GM12874 (cell line): ENCODE results near the gene ZFHX2.
A peak's percentile ranks its signal among the peaks of the same experiment; 100 is the strongest.

ENCODE experiments used
- CTCF ChIP-seq: IDR thresholded peaks from 2 replicates; pipeline ENCODE4 v1.5.1; 2011; ENCODE audit warnings: low read depth, mild to moderate bottlenecking, control low read depth, low read length, moderate library complexity; ENCODE audit not compliant: insufficient read depth

ZFHX2 gene

GRCh38 chr14:23544511-23545447 is 6.8 kb downstream of the ZFHX2 start:
- TF ChIP-seq CTCF = no peak

- TF ChIP-seq CTCF = no peak
These were observed 8.2 kb downstream of the ZFHX2 start for GRCh38 chr14:23543403-23543802.

DNA sequence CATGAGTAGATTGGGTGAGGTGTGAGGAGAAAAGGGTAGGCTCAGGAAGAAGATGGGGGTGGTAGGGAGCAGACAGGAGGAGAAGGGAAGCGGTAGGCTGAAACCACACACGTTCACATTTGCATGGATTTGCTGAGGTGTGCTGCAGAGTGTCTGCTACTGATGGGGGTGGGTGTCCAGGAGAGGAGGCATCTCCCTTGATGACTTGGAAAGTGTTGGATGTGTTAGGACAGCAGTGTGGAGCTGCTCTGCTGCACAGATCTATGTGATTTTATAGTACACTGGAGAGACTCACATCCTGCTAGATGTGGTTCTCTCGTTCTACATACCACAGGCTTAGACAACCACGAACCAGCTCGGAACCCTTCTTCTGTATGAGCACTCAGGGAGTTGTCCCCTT is 9.3 kb downstream of the ZFHX2 start:
- no peak for TF ChIP-seq CTCF

GRCh38 chr14:23540141-23540469 is 11.5 kb downstream of the ZFHX2 start:
- TF ChIP-seq CTCF = no peak

- TF ChIP-seq CTCF = peak; percentile 80
These were observed 12.1 kb downstream of the ZFHX2 start for GRCh38 chr14:23539248-23540140.

DNA sequence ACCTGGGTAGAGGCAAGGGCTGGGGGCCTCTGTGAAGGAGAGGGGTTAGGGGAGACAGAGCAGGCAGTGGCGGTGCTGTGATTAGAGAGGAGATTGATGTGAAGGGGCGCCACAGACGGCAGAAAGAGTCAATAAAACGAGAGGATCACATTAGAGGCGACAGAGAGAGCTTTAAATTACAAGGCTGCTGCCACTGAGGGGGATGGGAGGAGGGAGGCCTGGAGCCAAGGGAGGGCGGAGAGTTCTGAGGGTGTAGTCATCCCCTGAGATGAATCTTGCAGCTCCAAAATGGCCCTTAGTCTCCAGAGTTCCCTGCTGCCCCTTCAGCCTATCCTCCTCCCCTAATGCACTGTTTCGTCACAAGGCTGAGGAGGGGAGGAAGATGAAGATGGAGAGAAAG is 12.8 kb downstream of the ZFHX2 start:
- no peak for TF ChIP-seq CTCF

DNA sequence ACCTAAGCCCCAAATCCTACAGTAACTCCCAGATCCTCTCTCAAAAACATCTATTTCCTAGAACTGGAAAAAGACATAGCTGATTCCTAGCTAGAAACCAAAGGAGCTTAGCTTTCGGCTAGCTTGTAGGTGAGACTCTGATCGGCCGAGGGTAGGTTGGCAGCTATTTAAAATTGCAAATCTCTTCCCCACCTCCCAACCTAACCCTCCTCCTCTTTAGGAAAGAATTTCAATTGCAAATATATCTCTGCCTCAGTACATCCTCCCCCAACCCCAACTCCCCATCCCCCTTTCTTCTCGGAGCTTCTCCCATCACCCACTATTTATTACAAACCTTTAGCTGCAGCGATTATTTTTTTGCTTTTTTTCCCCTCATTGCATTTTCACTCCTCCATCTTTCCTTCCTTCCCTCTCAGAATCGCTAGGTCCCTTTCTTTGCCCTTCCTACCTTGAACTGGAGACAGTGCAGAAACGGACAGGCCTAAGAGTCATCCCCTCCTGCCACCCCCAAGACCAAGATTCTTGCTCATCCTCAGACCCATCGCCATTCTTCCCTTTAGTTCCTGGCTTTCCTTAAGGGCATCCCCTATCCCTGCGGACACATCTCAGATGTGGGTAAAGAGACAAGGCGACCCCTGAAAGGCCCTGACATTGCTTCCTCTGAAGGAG is 13.4 kb downstream of the ZFHX2 start:
- no peak for TF ChIP-seq CTCF
